ENCODE data around the gene LRRC4C. TPM values are rescaled to one million over a fixed set of nuclear protein-coding genes. Genes with fewer than 3 reads are reported as not detected.

Gene LRRC4C
- total RNA-seq, 2 donors from 2014 or later, result 0.42 TPM; not detected in 1

DNA sequence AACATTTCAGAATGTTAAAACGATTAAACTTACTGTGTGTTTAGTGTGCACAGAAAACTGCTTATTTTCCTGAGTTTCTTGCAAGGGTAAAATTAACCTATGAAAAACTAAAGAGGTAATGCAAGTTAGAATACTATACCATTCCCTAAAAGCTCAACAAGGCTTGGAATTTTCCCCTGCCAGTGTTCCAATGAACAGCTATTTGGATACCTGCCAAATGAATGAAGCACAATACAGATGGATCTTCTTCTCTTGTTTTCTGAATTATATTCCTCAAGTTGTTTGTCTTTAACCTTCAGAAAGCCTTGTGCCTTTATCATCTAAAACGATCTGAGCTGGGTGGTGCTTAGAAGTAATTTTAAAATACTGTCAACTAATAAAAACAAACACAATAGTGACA is 204.5 kb downstream of the LRRC4C start:
- TF ChIP-seq, protein P1, sequence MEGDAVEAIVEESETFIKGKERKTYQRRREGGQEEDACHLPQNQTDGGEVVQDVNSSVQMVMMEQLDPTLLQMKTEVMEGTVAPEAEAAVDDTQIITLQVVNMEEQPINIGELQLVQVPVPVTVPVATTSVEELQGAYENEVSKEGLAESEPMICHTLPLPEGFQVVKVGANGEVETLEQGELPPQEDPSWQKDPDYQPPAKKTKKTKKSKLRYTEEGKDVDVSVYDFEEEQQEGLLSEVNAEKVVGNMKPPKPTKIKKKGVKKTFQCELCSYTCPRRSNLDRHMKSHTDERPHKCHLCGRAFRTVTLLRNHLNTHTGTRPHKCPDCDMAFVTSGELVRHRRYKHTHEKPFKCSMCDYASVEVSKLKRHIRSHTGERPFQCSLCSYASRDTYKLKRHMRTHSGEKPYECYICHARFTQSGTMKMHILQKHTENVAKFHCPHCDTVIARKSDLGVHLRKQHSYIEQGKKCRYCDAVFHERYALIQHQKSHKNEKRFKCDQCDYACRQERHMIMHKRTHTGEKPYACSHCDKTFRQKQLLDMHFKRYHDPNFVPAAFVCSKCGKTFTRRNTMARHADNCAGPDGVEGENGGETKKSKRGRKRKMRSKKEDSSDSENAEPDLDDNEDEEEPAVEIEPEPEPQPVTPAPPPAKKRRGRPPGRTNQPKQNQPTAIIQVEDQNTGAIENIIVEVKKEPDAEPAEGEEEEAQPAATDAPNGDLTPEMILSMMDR (IDR thresholded peaks at IDR 0.05), result no peak
- H3K4me3 ChIP-seq, result no peak overlapping the region
- no peaks in the 10 kb centered on the region for H3K9me3 ChIP-seq
- H3K27me3 ChIP-seq, result no peaks in the 10 kb centered on the region
- DNase-seq, result no peak
- no peak overlapping the region for H3K9ac ChIP-seq (ENCODE audit: low read depth in 2 of 2, low read length in 2 of 2)
- intact Hi-C loops (cut with DNase I), result no loop called here
- no peak overlapping the region for H3K27ac ChIP-seq
- H3K36me3 ChIP-seq, result no peaks in the 10 kb centered on the region
- no peaks in the 10 kb centered on the region for H3K4me1 ChIP-seq

DNA sequence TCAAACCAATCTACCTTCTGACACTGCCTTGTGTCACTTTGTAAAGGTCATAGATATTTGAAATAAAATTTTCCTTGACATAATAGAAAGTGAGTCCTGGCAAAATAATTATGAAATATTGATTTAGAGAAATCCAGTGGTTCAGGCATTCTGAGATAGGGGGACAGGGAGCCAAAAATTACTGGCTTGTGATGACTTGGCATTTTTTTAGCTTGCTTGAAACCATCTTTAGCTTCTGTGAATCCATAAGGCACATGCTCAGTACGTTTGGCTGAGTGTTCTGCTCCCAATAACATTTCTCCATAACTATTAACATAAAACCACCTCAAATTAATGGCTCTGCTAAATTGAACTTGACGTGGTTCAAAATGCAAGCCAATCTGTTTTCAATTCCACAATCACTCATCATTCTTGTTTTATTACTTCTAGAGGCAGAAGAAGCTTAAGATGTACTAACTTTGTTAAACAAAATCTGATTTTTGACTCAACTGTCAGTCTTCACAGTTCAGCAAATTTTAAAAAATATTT is 209.0 kb downstream of the LRRC4C start:
- Histone ChIP-seq H3K4me3 (no peak overlapping the region), H3K27ac (no peak overlapping the region), H3K4me1 (no peaks in the 10 kb centered on the region), H3K27me3 (no peaks in the 10 kb centered on the region), H3K9ac (ENCODE audit: low read depth in 2 of 2, low read length in 2 of 2) (no peak overlapping the region), H3K9me3 (no peaks in the 10 kb centered on the region), H3K36me3 (no peaks in the 10 kb centered on the region)
- DNase-seq, result no peak
- intact Hi-C loops (cut with DNase I), result no loop called here
- TF ChIP-seq, protein P1 (IDR thresholded peaks at IDR 0.05), result no peak

DNA sequence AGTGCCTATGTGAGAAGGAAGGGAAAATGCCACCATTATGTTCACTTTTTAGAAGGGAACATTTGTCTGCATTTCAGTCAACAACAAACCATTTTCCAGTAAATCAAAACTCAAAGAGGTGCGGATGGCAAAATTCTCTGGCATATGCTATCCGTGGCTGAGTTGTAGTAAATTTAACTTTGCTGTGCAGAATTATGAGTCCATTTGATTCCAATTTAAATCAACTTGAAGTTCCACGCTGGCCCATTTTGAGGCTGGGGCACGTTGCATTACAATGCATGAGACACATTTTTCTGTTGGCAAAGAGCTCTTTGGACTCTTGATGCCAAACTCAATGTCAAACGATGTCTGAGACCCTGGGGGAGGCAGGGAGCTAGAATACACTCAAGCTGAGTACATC is 211.8 kb downstream of the LRRC4C start:
- intact Hi-C loops (cut with DNase I), result no loop called here
- Histone ChIP-seq H3K4me3 (no peak overlapping the region), H3K27me3 (no peaks in the 10 kb centered on the region), H3K9ac (ENCODE audit: low read depth in 2 of 2, low read length in 2 of 2) (no peak overlapping the region), H3K36me3 (no peaks in the 10 kb centered on the region), H3K27ac (no peak overlapping the region), H3K9me3 (no peaks in the 10 kb centered on the region), H3K4me1 (no peaks in the 10 kb centered on the region)
- no peak for DNase-seq
- TF ChIP-seq, protein P1 (IDR thresholded peaks at IDR 0.05), result no peak

DNA sequence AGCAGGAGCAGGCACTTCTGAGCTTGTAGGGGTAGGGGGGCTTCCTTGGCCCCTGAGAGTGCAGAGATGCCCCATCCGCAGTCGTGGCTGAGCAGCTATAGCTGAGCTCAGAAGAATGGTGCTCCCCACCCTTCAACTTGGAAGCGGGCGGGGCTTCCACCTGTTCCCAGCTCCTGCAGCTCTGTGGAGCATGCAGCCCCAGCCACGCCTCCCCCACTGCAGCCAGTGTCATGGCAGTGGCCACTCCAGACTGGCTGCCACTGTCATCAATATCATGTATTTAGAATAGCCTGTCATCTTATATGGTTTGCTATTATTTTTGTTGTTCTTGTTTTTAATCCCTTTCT is 213.1 kb downstream of the LRRC4C start:
- DNase-seq, result no peak
- no peak overlapping the region for H3K4me3 ChIP-seq
- TF ChIP-seq, protein P1 (IDR thresholded peaks at IDR 0.05), result no peak
- intact Hi-C loops (cut with DNase I), result no loop called here
- H3K4me1 ChIP-seq, result no peaks in the 10 kb centered on the region
- H3K9me3 ChIP-seq, result no peaks in the 10 kb centered on the region
- H3K27me3 ChIP-seq, result no peaks in the 10 kb centered on the region
- H3K27ac ChIP-seq, result no peak overlapping the region
- no peak overlapping the region for H3K9ac ChIP-seq (ENCODE audit: low read depth in 2 of 2, low read length in 2 of 2)
- no peaks in the 10 kb centered on the region for H3K36me3 ChIP-seq

DNA sequence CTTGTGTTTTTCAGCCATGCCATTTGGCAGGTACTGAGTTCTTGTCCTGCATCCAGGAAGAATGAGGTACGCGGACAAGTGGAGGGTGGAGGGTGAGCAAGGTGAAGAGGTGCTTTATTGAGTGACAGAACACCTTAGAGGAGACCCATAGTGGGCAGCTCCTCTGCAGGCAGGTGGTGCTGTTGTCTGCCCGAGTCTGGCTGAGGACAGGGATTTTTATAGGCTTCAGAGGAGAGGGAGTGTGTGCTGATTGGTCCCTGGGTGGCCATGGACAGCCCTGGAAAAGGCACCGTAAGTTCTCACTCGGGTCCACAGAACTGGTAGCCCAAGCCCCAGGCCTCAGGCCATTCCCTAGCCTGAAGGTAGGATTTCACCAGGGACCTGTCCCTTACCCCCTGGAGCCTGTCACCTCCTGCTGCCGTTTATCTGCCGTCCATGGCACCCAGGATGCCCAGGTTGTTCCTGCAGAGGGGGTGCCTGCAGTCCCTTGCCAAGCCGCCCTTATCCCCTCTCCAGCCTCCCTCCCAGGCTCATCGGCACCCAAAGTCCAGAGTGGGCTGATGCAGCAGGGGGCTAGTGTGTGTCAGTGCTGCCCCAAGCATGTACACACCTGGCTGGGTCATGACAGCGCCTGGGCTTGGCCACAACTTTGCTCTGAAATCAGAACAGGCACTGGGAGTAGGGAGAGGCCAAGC is 213.6 kb downstream of the LRRC4C start:
- Histone ChIP-seq H3K9ac (ENCODE audit: low read depth in 2 of 2, low read length in 2 of 2) (no peak overlapping the region), H3K27ac (no peak overlapping the region), H3K36me3 (no peaks in the 10 kb centered on the region), H3K4me3 (no peak overlapping the region), H3K4me1 (no peaks in the 10 kb centered on the region), H3K27me3 (no peaks in the 10 kb centered on the region), H3K9me3 (no peaks in the 10 kb centered on the region)
- TF ChIP-seq, protein P1 (IDR thresholded peaks at IDR 0.05), result no peak
- intact Hi-C loops (cut with DNase I), result no loop called here
- DNase-seq, result no peak
